SK-N-DZ (cell line): ENCODE measurements around the gene FTSJ3.
"Not testable (repeated sequence)": the region's sequence is repeated elsewhere in the genome, so short reads cannot be mapped to it uniquely, and the experiment has no call there.

Experiments
- DNase-seq: peaks from one replicate; pipeline ENCODE4 v3.0.0-alpha.2; 2015; ENCODE audit warnings: low spot score

FTSJ3 gene

DNA sequence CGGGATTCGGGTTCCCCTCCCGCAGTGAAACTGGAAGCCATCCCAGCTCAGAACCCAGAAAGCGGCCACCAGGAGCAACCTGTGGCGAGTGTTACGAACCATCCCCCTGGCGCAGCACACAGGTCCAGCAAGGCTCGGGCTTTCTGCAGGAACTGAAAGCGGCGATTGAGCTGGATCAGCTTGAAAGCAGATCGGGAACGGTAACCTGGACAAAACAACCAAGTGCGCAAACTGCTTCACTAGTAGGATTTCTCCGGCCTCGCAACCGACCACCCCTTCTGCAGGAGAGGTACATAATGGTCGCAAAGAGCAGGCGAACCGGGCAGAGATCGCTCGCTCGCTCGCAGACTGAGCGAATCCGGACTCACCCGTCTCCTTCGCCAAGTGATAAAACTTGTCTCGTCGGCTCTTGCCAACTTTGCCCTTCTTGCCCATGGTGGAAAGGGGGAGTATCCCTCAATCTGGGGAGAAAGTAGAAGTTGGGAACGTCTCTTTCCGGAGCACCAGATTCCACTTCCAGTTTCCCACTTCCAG, 928 bp downstream of the FTSJ3 start:
- no peak for DNase-seq

DNA sequence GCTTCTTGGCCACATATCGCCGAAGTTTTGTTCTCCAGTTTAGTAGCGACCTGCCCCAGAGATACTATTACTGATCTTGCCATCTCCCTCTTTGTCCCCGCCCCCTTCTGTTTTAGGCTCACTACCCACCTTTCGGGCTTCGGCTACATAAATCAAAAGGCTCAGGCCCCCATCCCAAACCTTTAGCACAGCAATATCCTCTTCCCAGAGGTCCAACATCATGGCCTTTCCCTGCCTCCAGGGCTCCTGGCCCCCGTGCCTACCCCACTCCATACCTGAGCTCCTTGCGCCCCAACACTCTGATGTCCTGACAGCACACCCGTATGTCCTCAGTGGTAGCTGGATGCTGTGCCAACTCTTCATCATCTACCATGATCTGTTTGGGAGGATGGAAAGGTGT, 3.1 kb downstream of the FTSJ3 start:
- DNase-seq = no peak

DNA sequence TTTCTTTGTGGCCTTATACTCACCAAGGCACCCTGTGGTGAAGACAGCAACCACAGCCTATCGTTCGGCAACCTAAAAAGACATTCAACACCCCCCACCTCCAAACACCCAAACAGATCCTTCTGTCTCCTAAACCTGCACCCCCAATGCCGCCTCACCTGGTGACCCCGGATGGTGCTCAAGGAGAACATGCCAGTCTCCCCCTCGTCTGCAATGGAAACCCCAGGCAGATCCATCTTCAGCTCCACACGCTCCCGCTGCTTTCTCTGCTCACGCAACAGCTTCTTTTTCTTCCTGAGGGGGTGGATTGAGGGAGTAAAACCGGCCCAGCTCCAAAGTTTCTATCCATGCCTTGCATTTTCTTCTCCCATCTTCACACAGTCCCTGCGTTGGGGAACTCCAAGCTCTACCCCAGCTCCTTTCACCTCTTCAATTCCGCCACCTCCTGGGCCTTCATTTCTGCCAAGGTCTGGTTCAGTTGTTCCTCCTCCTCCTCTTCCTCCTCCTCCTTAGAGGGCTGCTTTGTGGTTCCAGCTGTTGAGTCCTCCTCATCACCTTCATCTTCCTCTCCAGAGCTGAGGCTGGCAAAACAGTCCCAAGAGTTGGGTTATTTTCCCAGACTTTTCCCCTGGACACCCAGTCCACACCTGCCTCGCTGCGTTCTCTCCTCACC, 3.7 kb downstream of the FTSJ3 start:
- DNase-seq = no peak

DNA sequence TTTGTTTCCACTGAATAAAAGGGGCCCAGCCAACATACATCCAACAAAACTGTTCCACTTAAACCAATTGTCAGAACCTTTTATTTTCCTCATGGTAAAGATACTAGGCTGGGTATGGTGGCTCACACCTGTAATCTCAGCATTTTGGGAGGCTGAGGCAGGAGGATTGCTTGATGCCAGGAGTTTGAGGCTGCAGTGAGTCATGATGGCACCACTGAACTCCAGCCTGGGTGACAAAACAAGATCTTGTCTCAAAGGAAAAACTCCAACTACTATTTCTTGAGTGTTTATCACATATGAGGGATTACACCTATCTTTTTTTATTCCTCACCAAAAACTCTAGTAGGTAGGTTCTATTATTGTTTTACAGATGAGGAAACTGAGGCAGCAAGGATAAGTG, 4.9 kb downstream of the FTSJ3 start:
- no peak for DNase-seq

DNA sequence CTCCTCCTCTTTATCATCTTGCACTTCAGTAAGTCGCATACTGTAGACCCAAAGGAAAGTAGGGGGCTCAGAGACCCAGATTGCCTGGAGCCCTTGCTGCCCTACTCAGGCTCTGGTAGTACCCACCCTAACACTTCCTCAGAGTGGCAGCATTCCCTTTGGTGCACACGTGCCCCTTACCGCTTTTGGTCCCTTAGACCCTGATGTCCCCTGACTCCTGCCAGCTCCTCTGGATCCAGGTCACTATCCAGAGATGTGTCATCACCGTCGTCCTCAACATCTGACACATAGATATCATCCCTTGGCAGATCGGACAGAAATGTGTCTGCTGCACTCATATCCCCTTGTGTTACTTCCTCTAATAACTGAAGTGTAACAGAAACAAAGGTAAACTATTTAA, 5.7 kb downstream of the FTSJ3 start:
- DNase-seq = no peak

DNA sequence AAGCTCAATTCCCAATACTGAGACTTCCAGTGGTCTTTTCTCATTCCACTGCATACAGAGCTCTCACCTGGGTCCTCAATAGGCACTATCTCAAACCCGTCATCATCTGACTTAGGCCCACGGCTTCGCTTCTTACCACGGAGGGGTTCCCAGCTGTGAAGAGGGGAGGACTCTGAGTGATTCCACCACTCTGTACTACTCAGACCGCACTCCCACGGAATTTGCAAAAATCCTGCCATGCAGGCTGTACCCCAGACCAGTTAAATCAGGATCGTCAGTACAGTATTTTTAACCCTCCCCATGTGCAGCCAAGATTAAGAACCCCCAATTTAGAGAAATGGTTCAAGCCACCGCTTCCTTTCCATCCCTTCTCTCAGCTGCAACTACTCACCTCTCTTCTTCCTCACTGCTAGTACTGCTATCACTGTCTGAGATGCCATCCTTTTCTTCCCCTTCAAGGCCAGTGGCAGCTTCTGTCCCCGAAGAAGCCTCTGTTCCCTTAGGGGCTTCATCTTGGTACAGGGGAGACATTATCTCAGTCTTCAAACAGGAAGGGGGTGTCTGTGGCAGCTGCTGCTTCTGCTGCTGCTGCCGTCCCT, 6.4 kb downstream of the FTSJ3 start:
- DNase-seq = no peak

DNA sequence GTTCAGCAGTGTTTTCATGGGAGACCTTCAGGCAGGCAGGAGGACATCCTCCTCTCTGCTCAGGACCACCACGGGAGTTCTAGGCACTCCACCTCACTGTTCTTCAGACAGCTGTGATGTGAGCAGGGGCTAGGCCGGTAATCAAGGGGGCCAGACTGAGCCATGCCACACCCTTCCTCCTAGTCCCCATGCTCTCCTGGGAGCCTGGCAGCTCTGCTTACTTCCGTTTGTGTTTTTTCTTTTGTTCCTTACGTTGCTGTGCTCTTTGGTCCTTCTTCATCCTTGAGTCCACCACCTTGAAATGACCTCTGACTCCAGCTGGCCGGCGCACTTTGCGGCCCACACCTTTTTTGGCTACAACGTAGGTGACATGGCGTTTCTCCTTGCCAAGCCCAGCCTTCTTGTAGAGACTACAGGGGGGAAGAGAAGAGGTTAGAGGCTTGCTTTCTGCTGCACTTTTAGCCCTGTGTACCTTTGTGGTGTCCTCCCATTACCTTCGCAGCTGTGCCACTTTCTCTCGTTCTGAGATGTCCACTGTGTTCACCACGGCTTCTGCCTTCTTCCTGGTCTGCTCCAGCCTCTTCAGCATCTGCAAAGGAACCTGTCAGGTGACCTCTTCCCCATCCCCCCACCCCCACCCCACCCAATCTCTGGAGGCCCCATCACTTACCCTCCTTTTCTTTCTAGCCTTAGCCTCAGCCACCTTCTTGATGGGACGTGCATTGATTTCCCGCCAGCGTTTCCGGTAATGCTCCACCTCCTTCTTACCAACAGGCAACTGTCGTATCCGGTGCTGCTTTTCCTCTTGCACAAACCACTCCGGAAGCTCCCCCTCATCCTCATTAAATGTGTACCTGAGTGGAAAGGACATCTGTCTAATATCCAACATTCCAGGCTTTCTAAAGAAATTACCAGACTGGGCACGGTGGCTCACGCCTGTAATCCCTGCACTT, 7.6 kb downstream of the FTSJ3 start:
- no peak for DNase-seq

DNA sequence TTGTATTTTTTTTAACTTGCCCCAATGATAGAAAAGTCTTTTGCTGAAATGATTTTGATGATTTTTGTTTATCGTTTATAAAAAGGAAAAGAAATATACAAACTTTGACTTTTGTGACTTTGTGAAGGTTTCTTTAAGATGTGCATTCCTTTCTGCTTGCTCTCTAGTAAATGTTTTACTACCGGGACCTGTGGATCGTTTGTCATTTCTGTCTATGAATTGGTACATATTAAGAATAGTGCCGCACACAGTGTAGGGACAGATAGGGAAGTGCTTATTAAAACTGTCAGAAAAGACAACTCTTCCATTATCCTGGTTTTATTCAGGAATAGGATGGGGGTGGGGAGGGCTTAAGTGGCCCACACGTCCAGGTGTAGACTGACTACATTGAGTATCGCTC, 8.3 kb downstream of the FTSJ3 start:
- DNase-seq = no peak

DNA sequence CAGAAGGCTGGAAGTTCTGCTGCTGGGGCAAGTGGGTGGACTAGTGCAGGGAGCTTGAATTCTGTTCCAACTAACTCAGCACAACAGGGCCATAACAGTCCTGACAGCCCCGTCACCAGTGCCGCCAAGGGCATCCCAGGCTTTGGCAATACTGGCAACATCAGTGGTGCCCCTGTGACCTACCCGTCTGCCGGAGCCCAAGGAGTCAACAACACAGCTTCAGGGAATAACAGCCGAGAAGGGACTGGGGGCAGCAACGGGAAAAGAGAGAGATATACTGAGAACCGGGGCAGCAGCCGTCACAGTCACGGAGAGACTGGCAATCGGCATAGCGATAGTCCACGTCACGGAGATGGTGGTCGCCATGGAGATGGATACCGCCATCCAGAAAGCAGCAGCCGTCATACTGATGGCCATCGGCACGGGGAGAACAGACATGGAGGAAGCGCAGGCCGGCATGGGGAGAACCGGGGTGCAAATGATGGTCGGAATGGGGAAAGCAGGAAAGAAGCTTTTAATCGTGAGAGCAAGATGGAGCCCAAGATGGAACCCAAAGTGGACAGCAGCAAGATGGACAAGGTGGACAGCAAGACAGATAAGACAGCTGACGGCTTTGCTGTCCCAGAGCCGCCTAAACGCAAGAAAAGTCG, 9.6 kb downstream of the FTSJ3 start:
- no peak for DNase-seq

DNA sequence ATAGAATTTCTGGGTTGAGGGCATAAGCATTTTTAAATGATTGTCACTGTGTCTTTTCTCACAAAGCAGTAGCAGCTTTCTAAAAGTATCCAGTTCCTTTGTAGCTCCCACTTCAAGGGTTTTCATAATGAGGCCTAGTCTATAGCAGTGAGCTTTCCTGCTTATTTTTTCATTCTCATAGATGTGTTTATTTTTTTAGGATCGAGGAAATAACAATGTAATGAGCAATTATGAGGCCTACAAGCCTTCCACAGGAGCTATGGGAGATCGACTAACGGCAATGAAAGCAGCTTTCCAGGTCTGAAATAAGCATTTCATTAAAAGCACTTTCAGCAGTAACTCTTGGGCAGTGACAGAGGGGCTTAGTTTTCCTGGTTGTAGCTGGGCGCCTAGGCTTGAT, 10.8 kb downstream of the FTSJ3 start:
- no peak for DNase-seq

DNA sequence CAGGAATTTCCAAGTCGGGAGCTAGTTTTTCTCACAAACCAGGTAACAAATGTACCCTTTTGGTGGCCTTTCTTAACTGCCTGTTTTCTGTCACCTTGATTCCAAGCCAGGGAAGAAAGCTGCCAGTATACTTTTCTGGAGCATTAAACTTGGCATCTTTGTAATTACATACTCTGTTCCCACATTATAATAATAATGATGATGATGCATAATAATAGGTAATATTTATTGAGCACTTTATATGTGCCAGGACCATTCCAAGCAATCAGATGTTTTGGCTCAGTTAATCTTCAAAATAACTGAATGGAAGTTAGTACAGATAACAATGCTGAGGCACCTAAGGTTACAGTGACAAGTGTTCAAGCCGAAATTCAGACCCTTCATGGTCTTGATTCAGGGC, 11.3 kb downstream of the FTSJ3 start:
- no peak for DNase-seq

DNA sequence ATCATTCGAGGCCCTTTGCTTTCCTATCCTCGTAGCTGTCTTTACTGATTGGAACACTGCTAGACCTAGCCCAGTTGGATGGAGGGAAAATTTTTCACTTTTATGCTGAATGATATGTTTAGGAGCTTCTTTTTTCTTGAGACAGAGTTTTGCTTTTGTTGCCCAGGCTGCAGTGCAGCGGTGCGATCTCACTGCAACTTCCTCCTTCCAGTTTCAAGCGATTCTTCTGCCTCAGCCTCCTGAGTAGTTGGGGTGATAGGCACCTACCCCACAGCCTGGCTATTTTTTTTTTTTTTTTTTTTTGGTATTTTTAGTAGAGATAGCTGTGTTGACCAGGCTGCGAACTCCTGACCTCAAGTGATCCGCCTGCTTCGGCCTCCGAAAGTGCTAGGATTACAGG, 17.5 kb downstream of the FTSJ3 start:
- DNase-seq = no peak

DNA sequence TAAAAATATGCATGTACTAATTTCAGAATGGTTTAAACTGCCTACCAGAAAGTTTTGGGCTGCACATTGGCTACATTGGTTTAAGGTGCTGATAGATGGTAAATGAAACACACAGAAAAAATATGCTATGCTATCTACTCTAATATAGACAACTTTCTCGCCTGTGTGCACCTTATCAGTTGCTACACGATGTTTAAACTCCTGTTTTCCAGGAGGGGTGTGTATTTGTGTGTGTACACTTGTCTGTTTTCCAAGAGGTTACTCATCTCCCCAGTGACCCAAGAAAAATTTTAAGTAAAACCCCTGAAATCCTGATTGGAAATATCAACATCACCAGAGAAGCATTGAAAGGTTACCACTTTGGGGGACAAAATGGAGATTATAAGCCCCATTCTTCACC, 21.9 kb downstream of the FTSJ3 start:
- DNase-seq = no peak

DNA sequence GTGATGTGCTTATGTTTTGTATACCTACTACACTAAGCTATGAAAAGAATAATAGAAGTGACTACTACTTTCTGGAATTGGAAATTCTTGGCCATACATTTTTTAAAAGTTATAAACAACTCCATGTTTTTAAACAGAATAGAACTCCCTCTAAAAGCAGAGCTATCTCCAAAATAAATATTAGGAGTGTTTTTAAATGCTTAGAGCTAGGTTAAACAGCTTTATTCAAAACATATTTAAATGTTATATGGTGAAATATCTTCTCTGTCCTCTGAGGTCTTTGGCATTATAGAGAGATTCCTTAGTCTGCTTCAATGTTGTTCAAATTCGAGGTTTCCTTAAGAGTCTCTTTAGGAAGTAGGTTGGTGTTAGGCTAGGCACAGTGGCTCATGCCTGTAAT, 23.1 kb downstream of the FTSJ3 start:
- no peak for DNase-seq

DNA sequence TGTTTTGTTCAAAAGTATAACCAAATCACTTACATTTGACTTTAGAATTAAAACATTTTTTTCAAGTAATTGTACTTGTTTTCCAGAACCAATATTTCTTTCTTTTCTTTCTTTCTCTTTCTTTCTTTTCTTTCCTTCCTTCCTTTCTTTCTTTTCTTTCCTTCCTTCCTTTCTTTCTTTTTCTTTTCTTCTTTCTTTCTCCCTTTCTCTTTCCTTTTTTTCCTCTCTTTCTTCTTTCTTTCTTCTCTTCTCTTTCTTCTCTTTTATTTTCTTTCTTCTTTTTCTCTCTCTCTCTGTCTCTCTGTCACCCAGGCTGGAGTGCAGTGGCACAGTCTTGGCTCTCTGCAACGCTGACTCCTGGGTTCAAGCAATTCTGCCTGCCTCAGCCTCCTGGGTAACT, 26.7 kb downstream of the FTSJ3 start:
- no peak for DNase-seq

DNA sequence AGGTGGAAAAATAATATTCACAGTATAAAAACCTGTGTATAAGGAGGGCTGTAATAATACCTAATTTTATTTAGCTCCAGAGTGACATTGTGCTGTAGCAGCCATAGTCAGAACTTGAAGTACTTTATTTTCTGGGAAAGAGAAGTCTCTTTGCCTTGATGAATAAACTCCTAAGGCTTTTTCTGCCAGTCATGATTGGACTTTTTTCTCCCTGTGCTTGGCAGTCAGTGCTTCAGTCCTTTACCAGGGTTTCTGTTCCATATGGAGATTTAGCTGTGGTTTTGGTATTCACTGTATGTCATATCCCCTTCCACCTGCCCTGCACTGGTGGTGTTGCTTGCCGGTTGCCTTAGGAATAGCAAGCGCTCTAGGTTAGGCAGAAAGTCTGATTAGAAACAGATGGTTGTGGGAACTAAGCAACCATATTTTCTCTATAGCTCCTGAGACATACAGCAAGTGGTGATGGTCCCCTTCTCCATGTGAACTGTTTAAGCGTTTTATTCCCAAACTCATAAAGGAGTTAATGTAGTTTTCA, 28.8 kb downstream of the FTSJ3 start:
- DNase-seq = no peak

DNA sequence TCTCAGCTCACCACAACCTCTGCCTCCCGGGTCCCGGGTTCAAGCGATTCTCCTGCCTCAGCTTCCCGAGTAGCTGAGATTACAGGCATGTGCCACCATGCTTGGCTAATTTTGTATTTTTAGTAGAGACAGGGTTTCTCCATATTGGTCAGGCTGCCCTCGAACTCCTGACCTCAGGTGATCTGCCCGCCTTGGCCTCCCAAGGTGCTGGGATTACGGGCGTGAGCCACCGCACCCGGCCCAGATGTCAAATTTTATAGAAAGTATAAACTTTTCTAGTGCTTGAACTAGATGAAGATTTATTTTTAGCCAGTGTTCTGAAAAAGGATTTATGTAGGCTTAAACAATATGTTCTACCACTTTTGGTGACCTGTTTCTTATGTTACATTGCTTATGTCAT, 31.1 kb downstream of the FTSJ3 start:
- DNase-seq = not testable (repeated sequence)

DNA sequence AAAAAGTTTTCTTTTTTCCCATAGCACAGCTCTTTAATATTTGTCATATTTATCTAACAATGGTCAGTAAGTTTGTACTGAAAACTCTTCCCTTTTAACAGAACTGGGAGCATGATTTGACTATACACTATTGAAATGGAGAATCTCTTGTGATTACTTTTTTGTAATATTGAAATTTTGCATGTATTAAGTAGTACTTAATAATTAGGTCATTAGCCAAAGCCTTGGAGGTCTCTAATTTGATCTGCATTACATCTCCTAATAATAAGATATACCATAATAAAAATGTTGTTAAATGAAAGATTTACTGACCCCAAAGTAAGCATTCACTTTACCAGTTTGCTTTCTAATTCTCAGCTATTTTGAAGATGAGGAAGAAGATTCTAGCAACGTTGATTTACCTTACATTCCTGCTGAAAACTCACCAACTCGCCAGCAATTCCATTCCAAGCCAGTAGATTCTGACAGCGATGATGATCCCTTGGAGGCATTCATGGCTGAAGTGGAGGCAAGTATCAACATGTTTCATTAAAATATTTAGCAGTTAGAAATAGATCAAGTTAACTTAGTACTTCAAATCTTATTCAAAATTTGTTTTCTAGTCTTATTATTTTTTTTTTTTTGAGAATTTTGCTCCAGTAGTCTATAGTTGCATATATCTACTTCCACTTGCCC, 35.3 kb downstream of the FTSJ3 start:
- DNase-seq = no peak

DNA sequence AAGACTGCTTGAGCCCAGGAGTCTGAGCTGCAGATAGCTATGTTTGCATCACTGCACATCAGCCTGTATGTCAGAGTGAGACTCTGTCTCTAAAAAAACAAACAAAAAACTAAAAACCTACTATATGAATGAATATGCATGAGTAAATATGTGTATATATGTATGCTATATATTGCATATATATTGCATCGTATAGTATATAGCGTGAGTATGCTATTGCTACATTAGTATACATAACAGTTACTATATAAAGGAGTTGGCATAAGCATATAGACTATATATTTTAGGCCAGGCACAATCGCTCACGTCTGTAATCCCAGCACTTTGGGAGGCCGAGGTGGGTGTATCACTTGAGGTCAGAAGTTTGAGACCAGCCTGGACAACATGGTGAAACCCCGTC, 37.4 kb downstream of the FTSJ3 start:
- no peak for DNase-seq

DNA sequence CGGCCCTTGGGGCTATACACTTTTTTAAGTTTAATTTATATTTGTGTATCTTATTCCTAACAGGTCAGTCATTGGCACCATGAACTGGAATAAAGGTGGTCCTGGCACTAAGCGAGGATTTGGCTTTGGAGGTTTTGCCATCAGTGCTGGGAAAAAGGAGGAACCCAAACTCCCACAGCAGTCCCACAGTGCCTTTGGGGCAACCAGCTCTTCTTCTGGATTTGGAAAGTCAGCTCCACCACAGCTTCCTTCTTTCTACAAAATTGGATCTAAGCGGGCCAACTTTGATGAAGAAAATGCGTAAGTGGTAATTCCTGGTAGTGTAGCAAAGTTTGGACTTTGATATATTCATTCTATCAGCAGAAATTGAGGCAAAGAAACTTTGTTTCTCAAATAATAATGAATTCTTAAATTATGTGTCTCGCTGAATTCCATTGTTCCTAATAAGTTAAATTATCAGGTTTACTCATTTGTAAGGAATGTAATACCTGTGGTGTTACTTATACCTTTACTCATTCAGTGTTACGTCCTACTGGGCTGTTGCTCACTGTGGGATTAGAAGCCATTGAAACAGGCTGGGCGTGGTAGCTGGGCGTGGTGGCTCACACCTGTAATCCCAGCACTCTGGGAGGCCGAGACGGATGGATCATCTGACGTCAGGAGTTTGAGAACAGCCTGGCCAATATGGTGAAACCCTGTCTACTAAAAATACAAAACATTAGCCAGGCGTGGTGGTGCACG, 40.3 kb downstream of the FTSJ3 start:
- no peak for DNase-seq
